ENCODE data around the gene MT1B.

DNA sequence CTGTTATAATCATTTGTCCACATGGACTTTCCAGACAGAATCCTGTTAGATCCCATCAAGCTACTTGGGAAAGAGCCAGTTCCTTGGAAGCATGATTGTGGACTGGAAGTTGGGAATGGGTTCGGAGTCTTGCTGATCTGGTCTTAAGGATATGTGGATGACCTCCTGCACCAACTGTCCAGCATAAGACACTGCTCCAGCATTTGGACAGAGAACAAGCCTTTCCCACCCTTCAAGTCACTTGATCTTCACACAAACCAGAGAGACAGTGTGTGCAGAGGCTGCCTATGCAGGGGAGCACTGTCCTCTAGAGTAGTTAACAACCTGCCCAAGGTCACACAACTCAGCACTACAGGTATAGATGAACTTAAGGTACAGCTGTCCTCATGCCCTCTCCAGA, 5.8 kb upstream of the MT1B start:
- TF ChIP-seq EP300 (conservative IDR thresholded peaks at IDR 0.05; ENCODE audit: poor library complexity, severe bottlenecking) (no peak), EZH2 (IDR thresholded peaks at IDR 0.05; ENCODE audit: borderline replicate concordance, insufficient read depth, low read length, poor library complexity, severe bottlenecking) (no peak)
- TF ChIP-seq, protein P1, sequence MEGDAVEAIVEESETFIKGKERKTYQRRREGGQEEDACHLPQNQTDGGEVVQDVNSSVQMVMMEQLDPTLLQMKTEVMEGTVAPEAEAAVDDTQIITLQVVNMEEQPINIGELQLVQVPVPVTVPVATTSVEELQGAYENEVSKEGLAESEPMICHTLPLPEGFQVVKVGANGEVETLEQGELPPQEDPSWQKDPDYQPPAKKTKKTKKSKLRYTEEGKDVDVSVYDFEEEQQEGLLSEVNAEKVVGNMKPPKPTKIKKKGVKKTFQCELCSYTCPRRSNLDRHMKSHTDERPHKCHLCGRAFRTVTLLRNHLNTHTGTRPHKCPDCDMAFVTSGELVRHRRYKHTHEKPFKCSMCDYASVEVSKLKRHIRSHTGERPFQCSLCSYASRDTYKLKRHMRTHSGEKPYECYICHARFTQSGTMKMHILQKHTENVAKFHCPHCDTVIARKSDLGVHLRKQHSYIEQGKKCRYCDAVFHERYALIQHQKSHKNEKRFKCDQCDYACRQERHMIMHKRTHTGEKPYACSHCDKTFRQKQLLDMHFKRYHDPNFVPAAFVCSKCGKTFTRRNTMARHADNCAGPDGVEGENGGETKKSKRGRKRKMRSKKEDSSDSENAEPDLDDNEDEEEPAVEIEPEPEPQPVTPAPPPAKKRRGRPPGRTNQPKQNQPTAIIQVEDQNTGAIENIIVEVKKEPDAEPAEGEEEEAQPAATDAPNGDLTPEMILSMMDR (IDR thresholded peaks at IDR 0.05; ENCODE audit: poor library complexity, severe bottlenecking), result no peak
- TF ChIP-seq, protein P2, sequence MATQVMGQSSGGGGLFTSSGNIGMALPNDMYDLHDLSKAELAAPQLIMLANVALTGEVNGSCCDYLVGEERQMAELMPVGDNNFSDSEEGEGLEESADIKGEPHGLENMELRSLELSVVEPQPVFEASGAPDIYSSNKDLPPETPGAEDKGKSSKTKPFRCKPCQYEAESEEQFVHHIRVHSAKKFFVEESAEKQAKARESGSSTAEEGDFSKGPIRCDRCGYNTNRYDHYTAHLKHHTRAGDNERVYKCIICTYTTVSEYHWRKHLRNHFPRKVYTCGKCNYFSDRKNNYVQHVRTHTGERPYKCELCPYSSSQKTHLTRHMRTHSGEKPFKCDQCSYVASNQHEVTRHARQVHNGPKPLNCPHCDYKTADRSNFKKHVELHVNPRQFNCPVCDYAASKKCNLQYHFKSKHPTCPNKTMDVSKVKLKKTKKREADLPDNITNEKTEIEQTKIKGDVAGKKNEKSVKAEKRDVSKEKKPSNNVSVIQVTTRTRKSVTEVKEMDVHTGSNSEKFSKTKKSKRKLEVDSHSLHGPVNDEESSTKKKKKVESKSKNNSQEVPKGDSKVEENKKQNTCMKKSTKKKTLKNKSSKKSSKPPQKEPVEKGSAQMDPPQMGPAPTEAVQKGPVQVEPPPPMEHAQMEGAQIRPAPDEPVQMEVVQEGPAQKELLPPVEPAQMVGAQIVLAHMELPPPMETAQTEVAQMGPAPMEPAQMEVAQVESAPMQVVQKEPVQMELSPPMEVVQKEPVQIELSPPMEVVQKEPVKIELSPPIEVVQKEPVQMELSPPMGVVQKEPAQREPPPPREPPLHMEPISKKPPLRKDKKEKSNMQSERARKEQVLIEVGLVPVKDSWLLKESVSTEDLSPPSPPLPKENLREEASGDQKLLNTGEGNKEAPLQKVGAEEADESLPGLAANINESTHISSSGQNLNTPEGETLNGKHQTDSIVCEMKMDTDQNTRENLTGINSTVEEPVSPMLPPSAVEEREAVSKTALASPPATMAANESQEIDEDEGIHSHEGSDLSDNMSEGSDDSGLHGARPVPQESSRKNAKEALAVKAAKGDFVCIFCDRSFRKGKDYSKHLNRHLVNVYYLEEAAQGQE (IDR thresholded peaks at IDR 0.05; ENCODE audit: borderline replicate concordance), result no peak
